ENCODE measurements around the gene SHC2.

Gene SHC2

DNA sequence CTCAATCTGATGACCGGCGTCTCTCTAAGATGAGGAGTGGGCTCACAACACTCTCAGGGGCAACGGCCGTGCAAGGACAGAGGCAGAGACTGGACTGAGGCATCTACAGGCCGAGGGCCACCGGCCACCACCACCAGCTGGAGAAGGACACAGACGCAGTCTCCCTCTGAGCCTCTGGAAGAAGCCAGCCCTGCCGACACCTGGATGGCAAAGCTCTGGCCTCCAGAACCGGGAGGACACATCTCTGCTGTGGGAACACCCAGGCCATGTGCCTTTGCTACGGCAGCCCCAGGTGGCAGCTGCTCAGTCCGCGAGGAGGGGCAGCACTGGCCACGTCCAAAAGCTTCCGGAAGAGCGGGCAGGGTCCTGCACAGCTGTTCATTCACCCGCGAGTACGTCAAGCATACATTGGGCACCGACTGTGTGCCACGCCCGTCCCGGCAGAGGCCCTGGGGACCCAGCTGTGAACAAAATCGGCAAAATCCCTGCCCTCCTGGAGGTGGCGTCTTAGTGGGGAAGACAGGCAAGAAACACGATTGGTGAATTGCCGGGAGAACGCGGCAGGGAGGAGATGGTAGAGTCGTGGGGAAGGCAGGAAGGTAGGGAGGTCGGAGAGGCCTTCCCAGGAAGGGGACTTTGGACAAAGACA is 69.0 kb downstream of the SHC2 start:
- no peak overlapping the region for H3K4me2 ChIP-seq (ENCODE audit: low read length)
- no peaks in the 10 kb centered on the region for H3K9me2 ChIP-seq (replicated peaks; ENCODE audit: control insufficient read depth, low read length)
- no peaks in the 10 kb centered on the region for H3K27me3 ChIP-seq (ENCODE audit: control insufficient read depth, low read length)
- H3K27ac ChIP-seq (ENCODE audit: low read depth, low read length), result no peak overlapping the region
- H3K36me3 ChIP-seq (ENCODE audit: control insufficient read depth, low read length), result no peaks in the 10 kb centered on the region
- H4K20me1 ChIP-seq (ENCODE audit: control insufficient read depth, insufficient read depth, low read depth, low read length), result no peaks in the 10 kb centered on the region
- peaks cover 48% of the 10 kb centered on the region; the same call in 1 of the 2 replicates for H3K9me3 ChIP-seq (ENCODE audit: control insufficient read depth, insufficient read depth, low read length)
- peaks cover 14% of the 10 kb centered on the region for H3F3A ChIP-seq (ENCODE audit: control insufficient read depth, insufficient read depth)
- H3K79me2 ChIP-seq (ENCODE audit: control insufficient read depth, low read length), result no peaks in the 10 kb centered on the region
- TF ChIP-seq EZH2phosphoT487 (IDR thresholded peaks at IDR 0.05; ENCODE audit: borderline replicate concordance, low read length), result no peak
- no peak for TF ChIP-seq CTCF (IDR thresholded peaks at IDR 0.05; ENCODE audit: low read depth, low read length, poor library complexity, severe bottlenecking)
- H3K4me1 ChIP-seq (ENCODE audit: control insufficient read depth, low read length), result no peaks in the 10 kb centered on the region
- H3K4me3 ChIP-seq (ENCODE audit: low read length), result no peak overlapping the region

DNA sequence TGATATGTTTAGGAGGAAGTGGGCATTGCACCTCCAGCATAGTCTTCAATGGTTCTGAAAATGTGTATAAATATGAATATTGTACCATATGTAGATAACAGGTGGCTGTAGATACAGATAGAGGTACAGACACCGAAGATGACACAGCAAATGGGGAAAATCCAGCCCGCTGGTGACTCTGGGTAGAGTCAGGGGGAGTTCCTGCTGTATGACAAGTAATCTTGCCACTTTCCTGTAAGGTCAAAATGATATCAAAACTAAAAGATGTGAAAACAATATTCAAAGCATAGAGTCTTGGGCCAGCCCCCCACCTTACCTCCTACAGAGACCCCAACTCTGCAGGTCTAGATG is 69.7 kb downstream of the SHC2 start:
- peaks cover 14% of the 10 kb centered on the region for H3F3A ChIP-seq (ENCODE audit: control insufficient read depth, insufficient read depth)
- no peak overlapping the region for H3K4me2 ChIP-seq (ENCODE audit: low read length)
- no peaks in the 10 kb centered on the region for H3K79me2 ChIP-seq (ENCODE audit: control insufficient read depth, low read length)
- no peak overlapping the region for H3K4me3 ChIP-seq (ENCODE audit: low read length)
- peaks cover 47% of the 10 kb centered on the region; the same call in 1 of the 2 replicates for H3K9me3 ChIP-seq (ENCODE audit: control insufficient read depth, insufficient read depth, low read length)
- H3K36me3 ChIP-seq (ENCODE audit: control insufficient read depth, low read length), result no peaks in the 10 kb centered on the region
- H4K20me1 ChIP-seq (ENCODE audit: control insufficient read depth, insufficient read depth, low read depth, low read length), result no peaks in the 10 kb centered on the region
- no peaks in the 10 kb centered on the region for H3K4me1 ChIP-seq (ENCODE audit: control insufficient read depth, low read length)
- H3K27ac ChIP-seq (ENCODE audit: low read depth, low read length), result no peak overlapping the region
- H3K27me3 ChIP-seq (ENCODE audit: control insufficient read depth, low read length), result no peaks in the 10 kb centered on the region
- TF ChIP-seq CTCF (IDR thresholded peaks at IDR 0.05; ENCODE audit: low read depth, low read length, poor library complexity, severe bottlenecking), result no peak
- TF ChIP-seq EZH2phosphoT487 (IDR thresholded peaks at IDR 0.05; ENCODE audit: borderline replicate concordance, low read length), result no peak
- no peaks in the 10 kb centered on the region for H3K9me2 ChIP-seq (replicated peaks; ENCODE audit: control insufficient read depth, low read length)

GRCh38 chr19:390386-391206 is 70.2 kb downstream of the SHC2 start:
- no peak overlapping the region for H3K4me2 ChIP-seq (ENCODE audit: low read length)
- TF ChIP-seq EZH2phosphoT487 (IDR thresholded peaks at IDR 0.05; ENCODE audit: borderline replicate concordance, low read length), result no peak
- H3K79me2 ChIP-seq (ENCODE audit: control insufficient read depth, low read length), result no peaks in the 10 kb centered on the region
- H3F3A ChIP-seq (ENCODE audit: control insufficient read depth, insufficient read depth), result peaks cover 12% of the 10 kb centered on the region
- no peaks in the 10 kb centered on the region for H4K20me1 ChIP-seq (ENCODE audit: control insufficient read depth, insufficient read depth, low read depth, low read length)
- H3K9me3 ChIP-seq (ENCODE audit: control insufficient read depth, insufficient read depth, low read length), result peaks cover 44% of the 10 kb centered on the region; the same call in 1 of the 2 replicates
- H3K36me3 ChIP-seq (ENCODE audit: control insufficient read depth, low read length), result no peaks in the 10 kb centered on the region
- no peaks in the 10 kb centered on the region for H3K9me2 ChIP-seq (replicated peaks; ENCODE audit: control insufficient read depth, low read length)
- no peaks in the 10 kb centered on the region for H3K4me1 ChIP-seq (ENCODE audit: control insufficient read depth, low read length)
- no peak overlapping the region for H3K4me3 ChIP-seq (ENCODE audit: low read length)
- no peak overlapping the region for H3K27ac ChIP-seq (ENCODE audit: low read depth, low read length)
- no peaks in the 10 kb centered on the region for H3K27me3 ChIP-seq (ENCODE audit: control insufficient read depth, low read length)

DNA sequence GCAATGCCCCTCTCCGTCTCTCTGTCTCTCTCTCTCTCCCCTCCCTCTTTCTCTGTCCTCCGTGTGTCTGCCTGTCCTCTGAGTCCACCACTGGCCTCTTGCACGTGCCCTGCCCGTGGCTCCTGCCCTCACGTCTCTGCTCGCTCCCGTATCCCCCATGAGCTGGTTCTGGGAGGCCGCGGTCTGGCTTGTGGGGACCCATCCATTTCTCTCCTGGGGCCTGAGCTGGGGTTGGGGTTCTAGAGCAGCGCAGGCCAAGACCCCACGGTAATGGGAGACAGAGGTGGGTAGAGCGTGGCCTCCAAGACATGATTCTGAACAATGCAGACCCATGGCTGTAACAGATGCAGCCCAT is 70.9 kb downstream of the SHC2 start:
- Histone ChIP-seq H3K4me2 (ENCODE audit: low read length) (no peak overlapping the region), H4K20me1 (ENCODE audit: control insufficient read depth, insufficient read depth, low read depth, low read length) (no peaks in the 10 kb centered on the region), H3K9me2 (replicated peaks; ENCODE audit: control insufficient read depth, low read length) (no peaks in the 10 kb centered on the region), H3K4me1 (ENCODE audit: control insufficient read depth, low read length) (peaks cover 2% of the 10 kb centered on the region), H3K9me3 (ENCODE audit: control insufficient read depth, insufficient read depth, low read length) (peaks cover 40% of the 10 kb centered on the region; the same call in 1 of the 2 replicates), H3K36me3 (ENCODE audit: control insufficient read depth, low read length) (no peaks in the 10 kb centered on the region), H3K79me2 (ENCODE audit: control insufficient read depth, low read length) (no peaks in the 10 kb centered on the region), H3K4me3 (ENCODE audit: low read length) (no peak overlapping the region), H3K27me3 (ENCODE audit: control insufficient read depth, low read length) (no peaks in the 10 kb centered on the region), H3F3A (ENCODE audit: control insufficient read depth, insufficient read depth) (peaks cover 7% of the 10 kb centered on the region), H3K27ac (ENCODE audit: low read depth, low read length) (no peak overlapping the region)
- TF ChIP-seq CTCF (IDR thresholded peaks at IDR 0.05; ENCODE audit: low read depth, low read length, poor library complexity, severe bottlenecking) (no peak), EZH2phosphoT487 (IDR thresholded peaks at IDR 0.05; ENCODE audit: borderline replicate concordance, low read length) (no peak)
